Sigmoid colon (tissue), 3 donors: ENCODE data around the gene INAFM1.

Experiments
- POLR2A ChIP-seq, 2 donors: fragments of 450-650 bp; IDR thresholded peaks; one replicate each; pipeline ENCODE4 v1.6.1; 2016; ENCODE audit warnings: antibody characterized with exemption in 2 of 2, mild to moderate bottlenecking in 2 of 2, moderate library complexity in 2 of 2
- TF ChIP-seq, protein P1 (sequence below), 4 experiments: fragments of 450-650 bp in 3 of 4; fragments of 200-600 bp in 1 of 4; IDR thresholded peaks; one replicate each; pipeline ENCODE4 v1.5.1; 2016 to 2019; ENCODE audit warnings: antibody characterized with exemption in 4 of 4, mild to moderate bottlenecking in 3 of 4, moderate library complexity in 2 of 4

- TF ChIP-seq, protein P1, sequence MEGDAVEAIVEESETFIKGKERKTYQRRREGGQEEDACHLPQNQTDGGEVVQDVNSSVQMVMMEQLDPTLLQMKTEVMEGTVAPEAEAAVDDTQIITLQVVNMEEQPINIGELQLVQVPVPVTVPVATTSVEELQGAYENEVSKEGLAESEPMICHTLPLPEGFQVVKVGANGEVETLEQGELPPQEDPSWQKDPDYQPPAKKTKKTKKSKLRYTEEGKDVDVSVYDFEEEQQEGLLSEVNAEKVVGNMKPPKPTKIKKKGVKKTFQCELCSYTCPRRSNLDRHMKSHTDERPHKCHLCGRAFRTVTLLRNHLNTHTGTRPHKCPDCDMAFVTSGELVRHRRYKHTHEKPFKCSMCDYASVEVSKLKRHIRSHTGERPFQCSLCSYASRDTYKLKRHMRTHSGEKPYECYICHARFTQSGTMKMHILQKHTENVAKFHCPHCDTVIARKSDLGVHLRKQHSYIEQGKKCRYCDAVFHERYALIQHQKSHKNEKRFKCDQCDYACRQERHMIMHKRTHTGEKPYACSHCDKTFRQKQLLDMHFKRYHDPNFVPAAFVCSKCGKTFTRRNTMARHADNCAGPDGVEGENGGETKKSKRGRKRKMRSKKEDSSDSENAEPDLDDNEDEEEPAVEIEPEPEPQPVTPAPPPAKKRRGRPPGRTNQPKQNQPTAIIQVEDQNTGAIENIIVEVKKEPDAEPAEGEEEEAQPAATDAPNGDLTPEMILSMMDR (IDR thresholded peaks at IDR 0.05), result no peak
- no peak for TF ChIP-seq POLR2A (IDR thresholded peaks at IDR 0.05)
These were observed 47.4 kb downstream of the INAFM1 start for GRCh38 chr19:47322058-47322457.
